ENCODE data around the gene KCNC1.

The KCNC1 gene

DNA sequence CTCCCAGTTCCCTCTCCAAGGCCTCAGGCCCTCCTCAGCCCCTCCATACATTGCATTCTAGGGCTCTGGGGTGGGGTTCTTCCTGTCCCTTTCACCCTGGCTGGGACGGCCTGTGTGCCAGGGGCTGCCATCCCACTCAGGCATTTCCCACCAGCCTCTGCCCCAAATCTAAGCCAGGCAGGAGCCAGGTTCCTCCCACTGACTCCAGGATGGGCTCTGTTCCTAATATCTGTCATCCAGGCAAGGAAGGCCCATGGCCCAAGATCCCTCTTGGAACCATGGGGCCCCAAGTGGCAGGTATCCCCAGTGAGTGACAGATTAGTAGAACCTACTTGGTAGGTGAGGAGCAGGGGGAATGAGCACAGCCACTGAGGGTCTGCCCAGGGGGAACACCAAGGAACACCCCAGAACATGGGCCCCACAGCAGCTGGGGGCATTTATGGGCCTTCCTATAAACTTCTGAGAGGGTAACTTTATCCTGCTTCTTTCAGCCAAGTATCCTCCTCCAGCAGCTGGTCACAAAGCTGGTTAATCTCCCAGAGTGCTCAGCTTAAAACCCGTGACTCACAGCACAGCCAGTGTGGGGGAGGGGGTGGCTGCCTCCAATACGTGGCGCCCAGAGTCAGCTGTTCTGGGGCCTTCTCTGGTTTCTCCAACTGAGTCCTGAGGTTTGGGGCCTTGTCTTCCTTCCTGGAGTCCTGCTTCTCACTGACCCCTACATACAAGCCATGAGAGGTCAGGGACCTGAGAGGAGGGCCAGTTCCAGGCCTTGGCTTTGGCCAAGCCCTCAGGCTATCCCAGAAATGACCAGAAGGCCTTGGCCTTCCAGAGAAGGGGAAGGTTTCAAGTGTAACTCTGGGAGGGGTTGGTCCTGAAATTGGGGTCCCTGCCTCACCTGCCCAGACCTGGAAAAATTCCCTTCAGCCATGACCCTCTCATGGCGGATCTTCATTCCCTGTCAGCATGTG, 35.1 kb upstream of the KCNC1 start:
- TF ChIP-seq CTCF (IDR thresholded peaks at IDR 0.05; ENCODE audit: control extremely low read depth, extremely low read depth, low read depth, missing control alignments) = no peak
- POLR2A ChIA-PET = no interaction called here
- CTCF ChIA-PET = no interaction called here
- no peak for DNase-seq (ENCODE audit: extremely low spot score)

- no peak for DNase-seq (ENCODE audit: extremely low spot score)
- TF ChIP-seq CTCF (IDR thresholded peaks at IDR 0.05; ENCODE audit: control extremely low read depth, extremely low read depth, low read depth, missing control alignments) = no peak
- CTCF ChIA-PET = no interaction called here
- POLR2A ChIA-PET = no interaction called here
Measured at GRCh38 chr11:17700991-17701390, 33.6 kb upstream of the KCNC1 start.

DNA sequence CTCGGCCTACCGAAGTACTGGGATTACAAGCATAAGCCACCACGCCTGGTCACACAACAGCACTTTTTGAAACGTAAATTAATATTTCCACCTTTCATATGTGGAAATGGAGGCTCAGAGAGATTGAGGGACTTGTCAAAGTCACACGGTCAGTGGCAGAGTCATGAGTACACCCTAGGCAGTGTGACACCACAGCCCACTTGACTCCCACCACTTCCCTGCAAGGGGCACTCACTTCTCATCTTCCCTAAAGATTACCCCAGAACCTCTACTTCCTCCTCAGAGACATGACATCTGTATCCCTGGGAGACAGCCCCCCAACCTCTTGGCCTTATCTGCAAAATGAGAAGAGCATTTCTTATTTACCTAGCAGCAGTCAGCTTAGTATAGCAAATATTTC, 31.7 kb upstream of the KCNC1 start:
- TF ChIP-seq CTCF (IDR thresholded peaks at IDR 0.05; ENCODE audit: control extremely low read depth, extremely low read depth, low read depth, missing control alignments) = no peak
- POLR2A ChIA-PET = no interaction called here
- CTCF ChIA-PET = interaction anchor here (1.0 to 3.6 kb wide), 3 partner anchors 10 to 31 kb away, joined by 3 to 15 read pairs (median 5); no protein-coding TSS in a partner anchor
- DNase-seq (ENCODE audit: extremely low spot score) = no peak

GRCh38 chr11:17703951-17704350, 30.6 kb upstream of the KCNC1 start:
- DNase-seq (ENCODE audit: extremely low spot score) = no peak
- POLR2A ChIA-PET = no interaction called here
- TF ChIP-seq CTCF (IDR thresholded peaks at IDR 0.05; ENCODE audit: control extremely low read depth, extremely low read depth, low read depth, missing control alignments) = no peak
- CTCF ChIA-PET = interaction anchor here (3.6 kb wide), 1 partner anchor 28 kb away, joined by 15 read pairs; no protein-coding TSS in a partner anchor

DNA sequence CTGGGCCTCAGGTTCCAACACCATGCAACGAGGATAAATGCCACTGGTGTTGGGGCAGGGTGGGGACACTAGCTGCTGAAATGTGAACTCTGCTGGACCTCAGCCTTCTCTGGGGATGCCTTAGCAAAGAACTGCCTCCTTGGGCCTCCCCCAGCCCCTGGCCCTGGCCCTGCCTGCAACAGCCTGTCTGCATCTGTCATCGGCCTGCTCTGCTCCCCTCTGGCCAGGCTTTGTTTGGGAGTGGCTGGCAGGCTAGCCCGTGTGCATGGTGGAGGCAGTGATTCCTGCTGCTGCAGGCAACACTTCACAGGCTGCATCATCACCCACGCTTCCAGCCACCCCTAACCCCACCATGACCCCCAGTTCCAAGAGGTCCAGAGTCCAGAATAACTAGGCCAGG, 26.8 kb upstream of the KCNC1 start:
- POLR2A ChIA-PET = no interaction called here
- no peak for DNase-seq (ENCODE audit: extremely low spot score)
- no peak for TF ChIP-seq CTCF (IDR thresholded peaks at IDR 0.05; ENCODE audit: control extremely low read depth, extremely low read depth, low read depth, missing control alignments)
- CTCF ChIA-PET = interaction anchor here (1.0 to 2.1 kb wide), 2 partner anchors 20 to 23 kb away, joined by 3 to 8 read pairs; no protein-coding TSS in a partner anchor

DNA sequence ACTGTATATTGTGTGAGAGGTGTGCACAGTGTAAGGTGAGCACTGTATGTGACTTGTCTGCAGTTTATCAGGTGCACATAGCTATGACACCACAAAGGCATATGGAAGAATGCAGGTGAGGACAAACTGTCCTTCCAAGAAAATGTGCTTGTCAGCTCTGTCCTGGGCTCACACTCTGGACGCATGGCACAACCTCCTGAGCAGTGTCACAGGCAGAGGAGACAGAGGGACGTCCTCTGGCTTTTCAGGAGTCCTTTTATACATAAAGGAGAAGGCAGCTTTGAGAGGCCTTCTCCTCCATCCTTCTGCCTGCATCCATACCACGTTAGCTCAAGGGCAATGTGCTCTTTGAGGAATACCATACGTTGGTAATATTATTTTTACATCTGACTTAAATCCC, 22.7 kb upstream of the KCNC1 start:
- ChIA-PET CTCF (interaction anchor here (1.0 to 2.1 kb wide), 2 partner anchors 19 to 113 kb away, joined by 3 to 7 read pairs; no protein-coding TSS in a partner anchor), POLR2A (no interaction called here)
- no peak for TF ChIP-seq CTCF (IDR thresholded peaks at IDR 0.05; ENCODE audit: control extremely low read depth, extremely low read depth, low read depth, missing control alignments)
- no peak for DNase-seq (ENCODE audit: extremely low spot score)
